T-helper 17 cell (primary cell): ENCODE data around the gene KCNMB4. TPM values are rescaled to one million over a fixed set of nuclear protein-coding genes. Genes with fewer than 3 reads are reported as not detected.

Experiments
- ATAC-seq: fragments of 150-1000 bp; cut with Tn5 transposase; 2 replicates; pipeline ENCODE4 v1.10.0; 2021; ENCODE audit warnings: mild to moderate bottlenecking, moderate library complexity
- DNase-seq, 3 donors: peaks; one replicate each; pipeline versions ENCODE4 v3.0.0 to v3.0.0-alpha.2; 2020 to 2021
- H3K9me3 ChIP-seq: one replicate; pipeline ENCODE4 v1.7.0; 2013; ENCODE audit warnings: low read length, mild to moderate bottlenecking; ENCODE audit not compliant: control insufficient read depth, poor library complexity, severe bottlenecking
- H3K27ac Mint-ChIP-seq: one replicate; pipeline ENCODE4 v1.8.0; 2022; ENCODE audit warnings: mild to moderate bottlenecking, moderate library complexity, mixed read lengths
- H3K27me3 Mint-ChIP-seq: one replicate; pipeline ENCODE4 v1.8.0; 2022; ENCODE audit warnings: mixed read lengths
- H3K36me3 Mint-ChIP-seq: one replicate; pipeline ENCODE4 v1.8.0; 2022; ENCODE audit warnings: low read depth, mixed read lengths
- H3K4me1 Mint-ChIP-seq: one replicate; pipeline ENCODE4 v1.8.0; 2022; ENCODE audit warnings: mild to moderate bottlenecking, mixed read lengths
- H3K4me3 Mint-ChIP-seq: one replicate; pipeline ENCODE4 v1.8.0; 2022; ENCODE audit warnings: mild to moderate bottlenecking, moderate library complexity, mixed read lengths
- total RNA-seq, 4 donors: library from RNA in 2 of 4; stranded (reverse) in 2 of 4; gene quantifications; one replicate each; pipeline ENCODE4 v1.2.3 and lab custom pipeline; 2022 to 2026

KCNMB4 gene
- total RNA-seq, 2 donors from 2014 or later, result 0.26 to 0.75 TPM

DNA sequence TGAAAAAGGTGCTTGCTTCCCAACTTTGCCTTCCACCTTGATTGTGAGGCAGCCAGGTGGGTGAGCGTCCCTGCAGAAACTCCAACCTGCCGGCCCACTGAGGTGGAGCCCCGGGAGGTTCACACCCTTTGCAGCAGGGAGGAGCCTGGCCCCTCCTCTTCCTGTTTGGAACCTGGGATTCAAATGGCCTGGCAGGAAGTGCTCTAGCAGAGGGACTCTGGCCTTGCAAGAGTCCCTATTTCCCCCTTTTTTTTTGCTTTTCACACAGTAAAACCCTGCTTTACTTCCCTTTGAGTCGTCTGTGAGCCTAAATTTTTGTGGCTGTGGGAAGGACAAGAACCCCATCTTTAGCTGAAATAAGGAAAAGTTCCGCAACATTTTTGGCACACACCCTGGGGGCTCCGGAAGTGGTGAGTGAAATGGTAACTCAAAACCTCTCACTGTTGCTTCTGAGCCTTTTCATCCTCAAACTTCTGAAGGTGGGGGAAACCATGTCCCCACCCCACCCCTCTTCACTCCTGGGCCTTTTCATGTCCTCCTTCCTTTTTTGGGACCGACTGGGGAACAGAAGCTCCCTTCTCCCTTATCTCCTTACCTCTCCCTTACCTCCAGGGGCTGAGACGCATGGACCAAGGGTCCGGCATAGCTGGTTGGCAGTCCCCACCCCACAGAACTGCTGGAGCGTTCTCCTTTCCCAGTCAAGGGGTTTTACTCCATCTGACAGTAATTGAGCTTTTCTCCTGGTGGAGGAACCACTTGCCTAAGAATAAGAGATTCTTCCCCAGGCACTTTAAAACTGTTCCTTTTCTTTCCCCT lies 102.0 kb downstream of the KCNMB4 start:
- Mint-ChIP-seq H3K27me3 (peaks cover 8% of the 10 kb centered on the region), H3K4me1 (no peaks in the 10 kb centered on the region), H3K36me3 (peaks cover 2% of the 10 kb centered on the region), H3K27ac (no peak overlapping the region), H3K4me3 (no peak overlapping the region)
- DNase-seq (no peak), ATAC-seq (no peak)
- peaks cover 6% of the 10 kb centered on the region for H3K9me3 ChIP-seq

DNA sequence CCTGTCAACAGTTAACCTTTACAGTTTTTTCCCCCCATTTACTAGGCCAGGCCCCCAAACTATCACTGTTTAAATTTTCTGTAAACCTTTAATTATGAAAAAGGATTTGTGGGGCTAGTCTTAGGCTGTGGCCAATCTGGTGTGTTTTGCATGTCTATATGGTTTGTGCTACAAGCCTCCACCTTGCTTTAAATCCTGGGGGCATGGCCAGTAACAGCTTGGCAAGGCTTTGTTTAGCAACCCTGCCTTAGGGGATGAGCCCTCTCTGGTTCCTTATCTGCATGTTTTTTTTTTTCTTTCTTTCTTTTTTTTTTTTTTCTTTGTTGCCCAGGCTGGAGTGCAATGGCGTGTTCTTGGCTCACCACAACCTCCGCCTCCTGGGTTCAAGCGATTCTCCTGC lies 102.7 kb downstream of the KCNMB4 start:
- Mint-ChIP-seq H3K36me3 (peaks cover 2% of the 10 kb centered on the region), H3K27me3 (peaks cover 14% of the 10 kb centered on the region), H3K4me3 (no peak overlapping the region), H3K4me1 (no peaks in the 10 kb centered on the region), H3K27ac (no peak overlapping the region)
- ATAC-seq, result no peak
- peaks cover 6% of the 10 kb centered on the region for H3K9me3 ChIP-seq
- no peak for DNase-seq

GRCh38 chr12:70469221-70469820 lies 103.2 kb downstream of the KCNMB4 start:
- no peaks in the 10 kb centered on the region for H3K4me1 Mint-ChIP-seq
- no peak for ATAC-seq

DNA sequence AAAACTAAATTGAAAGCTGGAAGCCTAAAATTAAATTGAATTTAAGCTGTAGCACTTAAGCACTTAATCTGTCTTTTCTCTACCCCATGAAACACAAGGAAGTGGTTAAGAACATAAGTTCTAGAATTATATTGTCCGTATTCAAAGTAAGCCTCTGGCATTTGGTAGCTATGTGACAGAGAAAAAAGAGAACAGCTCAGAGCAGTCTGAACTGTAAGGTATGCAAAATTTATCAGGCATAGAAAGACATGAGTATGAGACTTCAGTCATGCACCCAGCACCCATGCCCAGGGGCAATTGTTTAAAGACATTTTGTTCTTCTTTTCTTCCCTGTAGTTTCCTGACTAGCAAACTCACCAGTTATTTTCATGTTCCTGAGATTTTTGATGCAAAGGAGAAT lies 116.7 kb downstream of the KCNMB4 start:
- Mint-ChIP-seq H3K4me3 (no peak overlapping the region), H3K27me3 (peaks cover 53% of the 10 kb centered on the region), H3K27ac (no peak overlapping the region), H3K36me3 (no peaks in the 10 kb centered on the region), H3K4me1 (no peaks in the 10 kb centered on the region)
- DNase-seq (no peak), ATAC-seq (no peak)
- H3K9me3 ChIP-seq, result no peaks in the 10 kb centered on the region

More at GRCh38 chr12:70469221-70469820, 103.2 kb downstream of the KCNMB4 start:
- Mint-ChIP-seq H3K27me3 (peaks cover 14% of the 10 kb centered on the region), H3K4me3 (no peak overlapping the region), H3K27ac (no peak overlapping the region), H3K36me3 (peaks cover 2% of the 10 kb centered on the region)
- H3K9me3 ChIP-seq, result peaks cover 5% of the 10 kb centered on the region
- no peak for DNase-seq

Other genes starting within 250 kb of the KCNMB4 start
- 100 to 1,000 TPM; 114 to 120 TPM for gene CNOT2, start 122.9 kb upstream of the KCNMB4 start, total RNA-seq